Erythroblast (primary cell): ENCODE data around the gene CTSH.

Experiments used
- GATA1 ChIP-seq: IDR thresholded peaks from 2 replicates; pipeline ENCODE4 v1.6.1; 2011; ENCODE audit warnings: low read depth, mild to moderate bottlenecking, control low read depth, low read length, moderate library complexity
- POLR2A ChIP-seq: IDR thresholded peaks from 2 replicates; pipeline ENCODE4 v1.6.1; 2011; ENCODE audit warnings: mild to moderate bottlenecking, low read length

- TF ChIP-seq POLR2A (no peak), GATA1 (no peak)
These were observed 65.2 kb downstream of the CTSH start for GRCh38 chr15:78879517-78880241.
